Measurements from ENCODE around the gene UBE2S.
A peak's percentile ranks its signal among the peaks of the same experiment; 100 is the strongest.
"Not testable (repeated sequence)": the region's sequence is repeated elsewhere in the genome, so short reads cannot be mapped to it uniquely, and the experiment has no call there.

Gene UBE2S

DNA sequence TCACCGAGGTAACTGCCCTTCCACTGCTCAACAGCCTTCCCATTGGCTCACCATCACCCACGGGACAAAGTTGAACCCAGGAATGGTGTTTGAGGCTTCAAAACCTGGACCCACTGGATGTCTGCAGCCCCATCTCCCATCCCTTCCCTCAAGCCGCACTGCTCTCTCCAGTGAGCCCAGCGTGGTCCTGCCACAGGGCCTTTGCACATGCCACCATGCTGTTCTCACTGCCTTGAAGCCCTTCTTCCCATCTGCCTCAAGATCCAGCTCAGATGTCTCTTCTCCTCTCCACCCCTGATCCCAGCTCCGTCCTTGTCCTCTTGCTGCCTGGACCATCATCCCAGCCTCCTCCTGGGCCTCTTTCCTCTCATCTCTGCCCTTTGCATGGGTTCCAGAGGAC, 31.5 kb upstream of the UBE2S start:
- DNase-seq, result no peak

DNA sequence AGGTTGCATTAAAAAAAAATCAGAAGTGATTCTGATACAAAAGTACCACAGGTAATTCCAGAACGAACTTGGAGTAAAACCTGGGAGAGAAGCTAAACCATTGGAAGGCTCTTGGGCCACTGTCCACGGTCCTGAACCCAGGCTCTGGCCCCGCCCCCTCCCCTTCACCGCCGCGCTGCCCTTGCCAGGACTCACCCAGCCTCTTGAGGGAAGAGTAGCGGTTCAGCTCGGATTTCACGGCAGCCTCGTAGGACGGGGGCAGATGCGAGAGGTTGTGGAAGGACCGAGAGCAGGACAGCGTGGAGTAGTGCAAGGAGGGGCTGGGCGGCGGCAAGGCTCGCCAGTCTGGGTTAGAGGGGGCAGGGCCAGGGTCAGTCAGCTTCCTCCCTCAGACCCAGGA, 29.8 kb upstream of the UBE2S start:
- DNase-seq, result peak; percentile 94

DNA sequence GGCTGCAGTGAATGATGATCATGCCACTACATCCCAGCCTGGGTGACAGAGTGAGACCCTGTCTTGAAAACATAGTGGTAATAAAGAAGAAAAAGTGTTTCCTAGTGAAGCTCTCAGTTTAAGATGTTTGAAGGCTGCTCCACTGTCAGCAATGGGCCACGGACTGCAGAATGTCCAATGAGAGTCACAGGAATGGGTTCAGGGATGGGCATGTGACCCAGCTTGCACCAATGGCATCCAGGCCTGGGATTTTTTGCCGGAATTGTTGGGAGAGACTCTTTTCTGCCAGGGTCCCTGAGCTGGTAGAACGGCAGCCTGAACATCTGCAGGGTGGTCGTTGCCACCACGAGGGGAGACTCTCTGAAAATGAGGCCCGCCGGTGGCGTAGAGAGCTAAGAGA, 29.3 kb upstream of the UBE2S start:
- no peak for DNase-seq

DNA sequence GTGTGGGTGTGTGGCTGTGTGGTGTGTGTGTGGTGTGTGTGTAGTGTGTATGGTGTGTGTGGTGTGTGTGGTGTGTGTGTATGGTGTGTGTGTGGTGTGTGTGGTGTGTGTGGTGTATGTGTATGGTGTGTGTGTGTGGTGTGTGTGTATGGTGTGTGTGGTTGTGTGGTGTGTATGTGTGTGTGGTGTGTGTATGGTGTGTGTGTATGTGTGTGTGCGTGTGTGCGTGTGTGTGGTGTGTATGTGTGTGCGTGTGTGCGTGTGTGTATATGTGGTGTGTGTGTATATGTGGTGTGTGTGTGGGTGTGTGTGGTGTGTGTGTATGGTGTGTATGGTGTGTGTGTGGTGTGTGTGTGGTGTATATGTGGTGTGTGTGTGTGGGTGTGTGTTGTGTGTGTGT, 27.4 kb upstream of the UBE2S start:
- no peak for DNase-seq

DNA sequence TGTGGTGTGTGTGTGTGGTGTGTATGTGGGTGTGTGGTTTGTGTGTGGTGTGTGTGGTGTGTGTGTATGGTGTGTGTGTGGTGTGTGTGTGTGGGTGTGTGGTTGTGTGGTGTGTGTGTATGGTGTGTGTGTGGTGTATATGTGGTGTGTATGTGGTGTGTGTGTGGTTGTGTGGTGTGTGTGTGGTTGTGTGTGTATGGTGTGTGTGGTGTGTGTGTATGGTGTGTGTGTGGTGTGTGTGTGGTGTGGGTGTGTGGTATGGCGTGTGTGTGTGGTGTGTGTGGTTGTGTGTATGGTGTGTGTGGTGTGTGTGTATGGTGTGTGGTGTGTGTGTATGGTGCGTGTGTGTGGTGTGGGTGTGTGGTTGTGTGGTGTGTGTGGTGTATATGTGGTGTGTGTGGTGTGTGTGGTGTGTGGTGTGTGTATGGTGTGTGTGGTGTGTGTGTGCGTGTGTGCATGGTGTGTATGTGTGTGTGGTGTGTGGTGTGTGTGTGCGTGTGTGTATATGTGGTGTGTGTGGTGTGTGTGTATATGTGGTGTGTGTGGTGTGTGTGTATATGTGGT, 26.9 kb upstream of the UBE2S start:
- DNase-seq, result no peak

DNA sequence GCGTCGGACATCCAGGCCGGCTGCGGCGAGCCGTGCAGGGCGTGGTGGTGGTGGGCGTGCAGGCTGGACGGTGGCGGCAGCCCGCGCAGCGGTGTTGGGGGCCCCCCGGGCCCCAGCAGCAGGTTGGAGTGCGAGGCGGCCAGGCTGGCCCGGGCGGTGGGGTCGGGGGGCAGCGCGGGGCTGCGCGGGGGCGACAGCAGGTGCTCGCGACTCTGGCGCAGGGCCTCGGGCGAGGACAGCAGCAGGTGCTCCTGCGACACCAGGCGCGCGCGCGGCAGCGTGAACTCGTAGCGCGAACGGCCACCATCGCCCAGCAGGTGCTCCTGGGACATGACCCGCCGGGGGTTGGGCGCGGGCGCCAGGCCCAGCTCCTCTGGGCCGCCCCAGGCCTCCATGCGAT, 25.7 kb upstream of the UBE2S start:
- DNase-seq, result no peak

DNA sequence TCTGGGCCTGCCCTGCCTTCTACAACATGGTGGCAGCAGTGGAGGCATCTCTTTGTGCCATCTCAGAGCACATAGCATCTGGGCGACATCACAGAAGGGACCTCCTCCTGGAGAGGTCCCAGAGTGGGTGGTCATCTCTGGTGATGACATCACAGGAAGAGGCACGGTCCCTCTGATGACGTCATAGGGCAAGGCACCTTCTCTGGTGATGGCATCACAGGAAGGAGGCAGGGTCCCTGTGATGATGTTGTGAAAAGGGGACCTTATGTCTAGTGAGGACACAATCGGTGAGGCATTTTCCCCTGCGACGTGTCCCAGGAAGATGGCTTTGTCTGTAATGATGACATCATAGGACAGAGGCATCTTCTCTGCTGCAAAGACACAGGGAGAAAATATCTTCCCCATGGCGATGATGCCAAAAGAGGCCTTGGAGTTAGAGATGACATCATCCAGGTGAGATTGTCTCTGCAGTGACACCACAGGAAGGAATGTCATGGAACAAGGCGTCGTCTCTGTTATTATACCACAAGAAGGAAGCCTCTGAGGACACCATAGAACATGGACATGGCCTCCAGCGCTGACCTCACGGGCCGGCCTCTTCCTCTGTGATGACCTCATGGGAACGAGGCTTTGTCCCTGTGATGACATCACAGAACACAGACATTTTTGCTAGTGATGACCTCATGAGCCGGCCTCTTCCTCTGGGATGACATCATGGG, 24.8 kb upstream of the UBE2S start:
- DNase-seq, result no peak

DNA sequence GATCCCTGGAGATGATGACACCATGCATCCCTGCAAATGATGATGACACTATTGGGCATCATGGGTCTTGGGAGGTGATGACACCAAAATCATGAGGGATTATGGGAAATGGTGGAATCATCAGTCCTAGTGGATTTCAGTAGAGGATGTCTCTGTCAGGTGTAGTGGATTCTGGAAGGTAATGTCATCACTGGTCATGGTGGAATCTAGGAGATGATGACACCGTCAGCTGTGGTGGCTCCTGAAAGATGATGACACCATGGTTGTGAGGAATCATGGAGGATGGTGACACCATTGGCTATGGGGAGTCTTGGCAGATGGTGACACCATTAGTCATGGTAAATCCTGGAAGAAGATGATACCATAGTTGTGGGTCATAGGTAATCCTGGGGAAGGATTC, 23.6 kb upstream of the UBE2S start:
- no peak for DNase-seq

DNA sequence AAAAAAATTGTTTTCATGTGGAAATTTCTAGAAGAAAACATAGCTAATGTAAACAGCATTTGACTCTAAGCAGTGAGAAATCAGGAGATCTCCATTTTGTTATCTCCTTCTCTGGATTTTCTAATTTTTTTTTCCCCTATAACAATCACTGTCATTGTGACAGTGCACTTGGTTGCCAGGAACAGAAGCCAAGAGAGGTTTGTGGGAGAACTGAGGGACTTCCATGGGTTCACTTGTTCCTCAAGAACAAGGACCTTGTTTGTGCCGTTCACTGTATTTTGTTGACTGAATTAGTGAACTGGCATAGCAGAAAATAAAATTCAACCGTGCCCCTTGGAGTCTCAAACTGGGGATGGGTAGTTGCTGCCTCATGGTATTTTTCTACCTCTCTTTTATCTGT, 18.5 kb upstream of the UBE2S start:
- DNase-seq, result no peak

DNA sequence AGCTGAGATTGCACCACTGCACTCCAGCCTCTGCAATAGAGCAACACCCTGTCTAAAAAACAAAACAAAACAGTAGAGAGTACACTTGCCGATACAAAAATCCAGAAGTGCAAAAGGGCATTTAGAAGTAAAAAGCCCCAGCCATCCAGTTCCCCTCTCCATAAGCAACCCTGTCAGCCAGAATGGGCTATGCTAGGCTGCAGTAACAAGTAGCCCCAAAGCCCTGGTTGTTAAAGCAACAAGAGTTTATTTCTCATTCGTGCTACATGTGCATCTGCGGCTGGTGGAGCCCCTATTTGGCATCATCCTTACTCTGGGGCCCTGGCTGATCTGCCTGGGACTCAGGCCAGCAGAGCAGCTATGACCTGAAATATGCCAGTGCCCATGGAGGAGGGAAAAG, 16.9 kb upstream of the UBE2S start:
- no peak for DNase-seq

DNA sequence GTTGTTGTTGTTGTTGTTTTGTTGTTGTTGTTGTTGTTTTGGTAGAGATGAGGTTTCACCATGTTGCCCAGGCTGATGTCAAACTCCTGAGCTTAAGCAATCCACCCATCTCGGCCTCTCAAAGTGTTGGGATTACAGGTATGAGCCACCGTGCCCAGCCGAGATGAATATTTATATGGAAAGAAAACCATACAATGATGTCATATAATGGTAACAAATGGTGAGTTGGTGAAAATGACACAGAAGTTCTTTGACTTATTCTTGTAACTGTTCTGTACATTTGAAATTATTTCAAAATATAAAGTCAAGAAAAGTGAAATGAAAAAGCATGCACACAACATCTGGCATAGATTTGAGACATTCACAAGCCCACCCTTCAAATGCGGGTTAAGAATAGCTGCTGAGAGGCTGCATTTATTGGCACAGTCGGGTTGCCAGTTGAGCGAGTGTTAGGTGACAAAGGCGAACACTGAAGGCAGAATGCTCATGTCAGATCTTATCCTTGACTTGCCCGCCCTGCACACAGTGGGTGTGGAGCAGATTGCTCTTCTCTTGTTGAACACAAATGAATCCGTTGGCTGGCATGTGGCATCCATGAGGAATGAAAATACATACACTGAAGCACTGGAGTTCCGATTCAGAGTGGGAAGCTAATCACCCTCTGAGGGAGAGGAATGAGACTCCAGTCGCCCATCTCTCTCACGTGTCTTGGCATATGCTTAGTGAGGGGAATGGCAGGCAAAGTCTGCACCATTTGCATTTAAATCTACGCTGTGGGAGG, 15.8 kb upstream of the UBE2S start:
- DNase-seq, result no peak

DNA sequence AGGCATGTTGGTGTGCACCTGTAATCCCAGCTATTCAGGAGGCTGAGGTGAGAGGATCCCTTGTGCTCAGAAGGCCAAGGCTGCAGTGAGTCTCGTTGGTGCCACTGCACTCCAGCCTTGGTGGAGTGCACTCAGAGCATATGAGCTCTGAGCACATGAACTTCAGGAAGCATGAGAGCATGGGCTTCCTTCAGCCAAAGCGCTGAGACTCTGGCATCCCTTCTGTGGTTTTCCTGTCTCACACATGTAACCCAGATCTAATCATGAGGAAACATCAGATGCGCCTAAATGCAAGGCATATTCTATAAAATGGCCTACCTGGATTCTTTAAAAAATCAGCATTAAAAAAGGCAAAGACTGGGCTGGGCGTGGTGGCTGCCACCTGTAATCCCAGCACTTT, 13.7 kb upstream of the UBE2S start:
- DNase-seq, result not testable (repeated sequence)

DNA sequence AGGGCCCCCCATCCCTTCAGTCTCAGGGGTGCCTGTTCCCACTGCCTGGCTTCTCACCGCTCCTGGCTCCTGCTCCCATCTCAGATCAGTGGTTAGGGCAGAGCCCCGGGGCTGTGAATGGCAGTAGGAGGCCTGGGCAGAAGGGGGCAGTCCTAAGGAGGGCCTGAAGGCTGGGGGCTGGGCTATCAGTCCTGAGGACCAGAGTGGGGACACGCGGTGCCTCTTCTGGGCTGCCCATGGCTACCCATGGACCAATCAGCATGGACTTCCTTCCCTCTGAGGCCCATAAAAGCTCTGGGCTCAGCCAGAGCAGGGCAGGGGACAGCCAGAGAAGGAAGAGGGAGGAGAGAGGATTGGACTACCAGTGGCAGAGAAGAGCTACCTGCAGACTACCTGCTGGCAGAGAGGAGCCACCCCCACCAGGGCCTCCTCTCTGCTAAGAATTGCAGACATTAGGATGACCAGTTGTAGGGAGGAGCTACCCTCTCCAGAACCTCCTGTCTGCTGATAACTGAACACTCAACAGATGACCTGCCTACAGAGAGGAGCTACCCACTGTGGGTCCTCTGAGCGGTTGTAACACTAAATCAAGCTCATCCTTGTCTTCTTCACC, 12.1 kb upstream of the UBE2S start:
- no peak for DNase-seq

DNA sequence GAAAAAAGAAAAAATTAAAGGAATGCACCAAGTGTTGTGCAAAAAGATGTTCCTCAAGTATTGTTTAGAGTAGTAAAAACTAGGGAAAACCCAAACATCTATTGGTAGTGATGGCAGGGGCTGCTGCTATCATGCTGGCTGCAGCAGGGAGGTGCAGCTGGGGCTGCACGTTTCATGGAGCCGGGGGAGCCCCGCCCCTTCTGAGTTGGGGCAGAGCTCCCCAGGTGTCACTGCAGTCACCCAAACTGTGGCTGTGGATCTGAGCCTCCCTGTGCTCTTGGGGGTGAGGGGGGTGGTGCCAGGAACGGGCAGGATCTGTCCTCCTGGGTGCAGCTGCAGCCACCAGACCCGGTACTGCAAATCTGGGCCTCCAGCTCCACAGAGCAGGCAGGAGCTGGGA, 11.5 kb upstream of the UBE2S start:
- no peak for DNase-seq

DNA sequence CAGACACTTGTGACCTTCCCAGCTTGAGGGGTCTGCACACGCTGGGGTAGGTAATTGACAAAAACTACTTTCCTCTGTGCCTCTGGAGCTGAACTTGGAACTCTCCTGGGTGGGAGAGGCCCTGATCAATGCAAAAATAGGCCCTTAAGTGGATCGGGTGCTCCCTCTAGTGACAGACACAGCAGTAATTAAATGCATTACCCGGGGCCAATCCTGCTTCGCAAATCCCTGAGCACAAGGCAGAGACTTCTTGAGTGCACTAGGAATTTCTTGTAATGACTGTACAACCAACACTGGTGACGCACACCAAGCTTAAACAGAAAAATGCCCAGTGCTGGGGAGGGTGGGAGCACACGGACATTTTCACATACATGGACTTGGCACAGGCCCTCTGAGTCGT, 10.6 kb upstream of the UBE2S start:
- peak; percentile 88 for DNase-seq

DNA sequence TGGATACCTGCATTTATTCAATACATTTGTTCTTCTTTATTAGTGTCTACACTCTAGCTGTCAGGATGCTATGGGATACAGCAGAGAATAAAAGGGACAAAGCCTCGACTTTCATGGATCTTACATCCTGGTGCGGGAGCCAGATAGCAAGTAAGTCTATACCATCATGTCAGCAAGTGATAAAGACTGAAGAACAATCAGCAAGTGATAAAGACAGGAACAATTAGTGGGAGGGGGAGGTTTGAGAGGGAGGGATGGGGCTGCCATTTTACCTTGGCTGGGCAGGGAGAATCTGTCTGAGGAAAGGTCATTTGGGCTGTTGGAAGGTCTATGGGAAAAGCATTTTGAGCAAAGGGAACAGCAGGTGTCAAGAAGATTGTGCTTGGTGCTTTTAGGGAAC, 2.6 kb upstream of the UBE2S start:
- DNase-seq, result no peak

DNA sequence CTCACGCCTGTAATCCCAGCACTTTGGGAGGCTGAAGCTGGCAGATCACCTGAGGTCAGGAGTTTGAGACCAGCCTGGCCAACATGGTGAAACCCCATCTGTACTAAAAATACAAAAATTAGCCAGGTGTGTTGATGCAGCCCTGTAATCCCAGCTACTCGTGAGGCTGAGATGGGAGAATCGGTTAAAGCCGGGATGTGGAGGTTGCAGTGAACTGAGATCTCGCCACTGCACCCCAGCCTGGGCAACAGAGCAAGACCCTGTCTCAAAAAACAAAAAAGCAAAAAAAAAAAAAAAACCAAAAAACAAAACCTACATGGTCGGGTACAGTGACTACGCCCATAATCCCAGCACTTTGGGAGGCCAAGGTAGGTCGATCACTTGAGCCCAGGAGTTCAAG, 1.6 kb upstream of the UBE2S start:
- not testable (repeated sequence) for DNase-seq

DNA sequence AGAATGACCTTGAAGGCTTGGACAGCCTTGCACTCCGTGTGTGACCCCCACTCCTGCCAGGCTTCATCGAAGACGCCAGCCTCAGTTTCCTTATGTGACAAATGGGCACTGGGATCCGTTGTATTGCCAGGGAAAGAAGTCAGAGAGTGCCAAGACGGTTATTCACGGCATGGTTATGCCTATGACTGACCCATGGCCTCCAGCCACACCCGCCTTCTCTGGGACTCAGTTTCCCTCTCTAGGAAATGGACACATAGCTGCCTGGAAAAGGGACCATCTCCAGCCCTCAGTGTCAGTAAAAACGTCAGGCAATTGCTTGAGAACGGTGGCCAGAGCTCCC, 915 bp upstream of the UBE2S start:
- DNase-seq, result no peak

DNA sequence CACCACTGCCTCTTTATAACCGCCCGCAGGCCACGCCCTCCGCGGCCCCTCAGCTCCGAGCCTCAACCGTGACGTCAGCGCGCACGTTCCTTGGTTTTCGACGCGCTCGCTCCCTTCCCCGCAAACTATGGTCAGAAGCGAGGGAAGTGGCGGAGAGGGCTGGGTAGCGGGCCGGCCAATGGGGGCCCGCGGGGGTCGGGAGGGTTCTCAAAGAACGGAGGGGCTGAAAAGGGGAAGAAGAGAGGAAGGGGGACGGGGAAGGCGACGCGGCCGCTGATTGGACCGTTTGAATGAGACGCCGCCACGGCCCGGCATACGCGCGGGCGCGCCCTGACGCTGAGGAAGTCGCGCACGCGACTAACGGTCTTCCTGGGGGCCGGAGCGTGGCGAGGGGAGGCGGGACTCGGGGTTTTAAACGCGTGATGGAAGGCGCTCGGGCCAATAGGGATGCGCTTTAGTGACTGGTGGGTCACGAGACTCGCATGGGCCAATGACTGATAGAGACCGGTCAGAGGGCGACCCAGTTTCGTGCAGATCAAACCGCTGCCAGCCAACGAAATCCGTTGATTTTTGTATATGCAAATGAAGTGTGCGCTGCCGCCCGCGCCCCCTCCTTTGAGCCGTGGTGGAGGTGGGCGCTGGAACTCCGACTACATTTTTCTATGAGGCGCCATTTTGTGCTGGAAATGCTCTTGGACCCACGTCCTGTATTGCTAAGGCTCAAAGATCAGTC, 378 bp upstream of the UBE2S start:
- peak; percentile 98 for DNase-seq

DNA sequence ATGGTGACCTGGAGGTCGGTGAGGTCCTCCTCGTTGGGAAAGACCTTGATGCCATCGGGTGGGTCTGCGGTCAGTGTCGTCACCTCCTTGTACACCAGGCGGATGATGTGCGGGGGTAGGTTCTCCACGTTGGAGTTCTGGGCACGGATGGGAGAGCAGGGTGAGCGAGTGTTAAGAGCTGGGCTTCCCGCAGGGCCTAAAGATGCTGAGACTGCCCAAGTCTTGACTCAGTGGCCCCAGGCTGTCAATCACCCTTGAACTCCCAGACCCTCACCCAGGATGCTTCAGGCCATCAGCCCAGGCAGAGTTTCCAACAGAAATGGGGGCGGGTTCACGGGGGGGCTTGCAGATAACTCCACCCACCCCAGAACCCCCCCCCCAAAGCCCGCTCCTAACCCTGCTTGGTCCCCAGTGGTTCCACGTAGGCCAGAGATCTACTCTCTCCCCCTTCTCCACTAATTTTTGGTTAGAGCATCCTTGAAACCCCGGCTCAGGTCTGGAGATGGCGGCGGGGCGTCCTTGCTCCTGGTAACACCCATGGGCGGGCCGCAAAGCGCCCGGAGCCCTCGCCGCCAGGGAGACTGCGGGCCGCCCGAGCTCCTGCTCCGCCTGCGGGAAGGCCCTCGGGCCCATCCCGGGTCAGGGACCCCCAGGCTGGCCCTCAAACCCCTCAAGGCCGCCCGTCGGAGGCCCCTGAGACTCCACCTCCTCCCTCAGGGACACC, 600 bp downstream of the UBE2S start:
- DNase-seq, result no peak

DNA sequence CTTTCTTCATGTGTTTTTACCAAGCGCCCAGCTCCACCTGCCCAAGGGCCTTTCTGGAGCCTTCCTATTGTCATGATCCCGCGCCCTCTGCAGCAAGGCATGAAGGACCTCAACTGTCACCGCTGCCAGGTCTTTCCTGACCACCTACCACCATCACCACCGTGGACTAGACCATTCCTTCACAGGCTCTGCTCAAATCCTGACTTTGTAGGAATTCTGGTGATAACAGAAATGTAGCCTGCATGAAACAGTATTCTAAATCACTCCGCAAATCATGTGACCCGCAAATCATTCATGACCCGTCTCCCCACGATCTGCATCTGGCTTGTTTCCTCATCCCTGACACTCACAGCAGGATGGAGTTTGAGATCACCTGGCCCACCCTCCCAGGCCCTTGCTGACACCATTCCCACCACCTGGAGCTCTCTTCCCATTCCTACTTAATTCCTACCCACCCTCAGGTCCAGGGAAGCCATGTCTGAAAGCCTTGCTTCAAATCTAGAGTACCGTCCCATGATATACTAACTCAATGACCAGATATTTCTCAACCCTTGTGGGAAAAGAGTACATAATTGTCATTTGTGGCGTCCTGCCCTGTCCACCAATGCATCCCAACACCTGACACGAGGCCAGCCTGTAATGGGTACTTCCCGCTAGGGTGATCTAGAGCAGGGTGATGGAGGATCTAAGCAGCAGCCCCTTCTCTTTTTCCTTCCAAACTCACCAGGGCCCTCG, 1.3 kb downstream of the UBE2S start:
- DNase-seq, result no peak

DNA sequence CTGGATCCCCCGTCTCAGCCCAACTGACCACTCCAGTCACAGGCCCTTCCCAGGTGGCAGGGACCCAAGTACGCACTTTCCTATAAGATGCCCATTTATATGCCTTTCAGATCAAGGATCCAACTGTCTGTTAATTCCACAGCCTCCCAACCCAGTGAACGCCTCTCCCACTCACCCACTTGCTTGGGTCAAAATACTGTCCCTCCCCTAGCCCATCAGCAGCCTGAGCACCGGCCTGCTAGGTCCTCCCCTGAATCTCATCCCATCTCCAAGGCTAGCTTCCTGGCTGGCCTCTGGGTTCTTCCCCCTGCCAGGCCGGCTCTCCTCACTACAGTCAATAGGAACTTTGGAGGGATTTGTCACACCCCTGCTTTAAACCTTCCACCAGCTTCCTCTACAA, 1.9 kb downstream of the UBE2S start:
- DNase-seq, result no peak

Measured in islet precursor cell (in vitro differentiated cells).